NCI-H2171 (cell line): ENCODE results near the gene SIAH3.
"Not testable (repeated sequence)": the region's sequence is repeated elsewhere in the genome, so short reads cannot be mapped to it uniquely, and the experiment has no call there.

ENCODE experiments used
- DNase-seq: peaks from one replicate; lab custom pipeline; 2025; lab: John Stamatoyannopoulos, UW

The SIAH3 gene

GRCh38 chr13:45851171-45851921 is at the start of gene SIAH3:
Gene SIAH3, minus strand, starts transcription at chr13:45851753. Its CDS starts 124 bp downstream, at chr13:45851629.
- peak; percentile 28 for DNase-seq

GRCh38 chr13:45899406-45899805 is 47.9 kb upstream of the SIAH3 start:
- no peak for DNase-seq

GRCh38 chr13:45897562-45897961 is 46.0 kb upstream of the SIAH3 start:
- DNase-seq: no peak

- no peak for DNase-seq
Measured at GRCh38 chr13:45896285-45896684, 44.7 kb upstream of the SIAH3 start.

- no peak for DNase-seq
Measured at GRCh38 chr13:45895881-45896280, 44.3 kb upstream of the SIAH3 start.

- DNase-seq: no peak
Measured at GRCh38 chr13:45892513-45892912, 41.0 kb upstream of the SIAH3 start.

- no peak for DNase-seq
Measured at GRCh38 chr13:45889590-45890243, 38.2 kb upstream of the SIAH3 start.

- DNase-seq: no peak
Measured at GRCh38 chr13:45886466-45886865, 34.9 kb upstream of the SIAH3 start.

GRCh38 chr13:45885194-45885593 is 33.6 kb upstream of the SIAH3 start:
- no peak for DNase-seq

- DNase-seq: no peak
Measured at GRCh38 chr13:45882626-45883025, 31.1 kb upstream of the SIAH3 start.

GRCh38 chr13:45881353-45881752 is 29.8 kb upstream of the SIAH3 start:
- DNase-seq: no peak

- DNase-seq: no peak
Measured at GRCh38 chr13:45880242-45880641, 28.7 kb upstream of the SIAH3 start.

GRCh38 chr13:45879666-45880065 is 28.1 kb upstream of the SIAH3 start:
- no peak for DNase-seq

- DNase-seq: no peak
Measured at GRCh38 chr13:45878966-45879365, 27.4 kb upstream of the SIAH3 start.

GRCh38 chr13:45876781-45877180 is 25.2 kb upstream of the SIAH3 start:
- no peak for DNase-seq

GRCh38 chr13:45875951-45876350 is 24.4 kb upstream of the SIAH3 start:
- DNase-seq: no peak

GRCh38 chr13:45873491-45874325 is 22.2 kb upstream of the SIAH3 start:
- DNase-seq: no peak

GRCh38 chr13:45872566-45872965 is 21.0 kb upstream of the SIAH3 start:
- no peak for DNase-seq

GRCh38 chr13:45871201-45871600 is 19.6 kb upstream of the SIAH3 start:
- DNase-seq: not testable (repeated sequence)

GRCh38 chr13:45870232-45870631 is 18.7 kb upstream of the SIAH3 start:
- DNase-seq: no peak

- DNase-seq: no peak
Measured at GRCh38 chr13:45865414-45865813, 13.9 kb upstream of the SIAH3 start.

- DNase-seq: peak; percentile 32
Measured at GRCh38 chr13:45863709-45864590, 12.4 kb upstream of the SIAH3 start.
